HCT116 (cell line): Measurements from ENCODE around the gene CHST9. TPM values are rescaled to one million over a fixed set of nuclear protein-coding genes. Genes with fewer than 3 reads are reported as not detected.

Experiments
- ATAC-seq: fragments of 200-7000 bp; cut with Tn5 transposase; 2 replicates; pipeline ENCODE4 v1.9.1; 2020; ENCODE audit warnings: mild to moderate bottlenecking, moderate library complexity
- BruUV-seq: library from RNA; stranded (reverse); fragments of 400-500 nt; replicated peaks from 2 replicates; lab custom pipeline; 2021; lab: Mats Ljungman, UMichigan
- CTCF ChIA-PET: fragments of 300-600 bp; sonication (Branson Sonifier 250); formaldehyde crosslinking; loops from one replicate; lab custom pipeline; 2021; ENCODE audit warnings: antibody characterized with exemption; lab: Charles Lee
- POLR2A ChIA-PET: fragments of 300-600, 350-600 bp; sonication (Branson Sonifier 250); formaldehyde crosslinking; loops from one replicate; lab custom pipeline; 2021; ENCODE audit warnings: antibody characterized with exemption; lab: Charles Lee
- RAD21 ChIA-PET, 2 experiments: fragments of 300-600 bp; sonication (Branson Sonifier 250); formaldehyde crosslinking; loops; one replicate each; lab custom pipeline; 2023; ENCODE audit warnings: low total read pairs in 2 of 2; ENCODE audit not compliant: uncharacterized antibody in 2 of 2, unreplicated experiment in 2 of 2, low non-redundant PET in 1 of 2; lab: Charles Lee
- DNase-seq: peaks from one replicate; pipeline ENCODE4 v3.0.0-alpha.2; 2010; ENCODE audit warnings: low read depth, low spot score
- H2AFZ ChIP-seq: fragments of 200-600 bp; shearing (Covaris generic), sonication (generic); 2 replicates; pipeline ENCODE4 v1.6.1; 2017; ENCODE audit warnings: low read depth, mixed run types, mixed read lengths, antibody characterized with exemption, low read length; ENCODE audit not compliant: poor library complexity, severe bottlenecking
- H3K27ac ChIP-seq: 2 replicates; pipeline ENCODE4 v1.5.1; 2012; ENCODE audit warnings: low read depth, low read length
- H3K27me3 ChIP-seq: fragments of 200-600 bp; sonication (generic); 2 replicates; pipeline ENCODE4 v1.6.1; 2016; ENCODE audit warnings: mixed run types, low read length, mixed read lengths; ENCODE audit not compliant: insufficient read depth
- H3K36me3 ChIP-seq, 2 experiments: fragments of 200-500 bp in 1 of 2; fragments of 200-600 bp in 1 of 2; sonication (Bioruptor generic) in 1 of 2; sonication (generic) in 1 of 2; 2 replicates each; pipeline versions ENCODE4 v1.5.1 to v1.6.1; 2014 to 2016; ENCODE audit warnings: low read length in 2 of 2, inconsistent platforms in 1 of 2, mixed read lengths in 1 of 2, mixed run types in 1 of 2; ENCODE audit not compliant: insufficient read depth in 2 of 2, control insufficient read depth in 1 of 2
- H3K4me1 ChIP-seq, 2 experiments: fragments of 200-600 bp in 1 of 2; sonication (generic) in 1 of 2; 2 replicates each; pipeline versions ENCODE4 v1.5.1 to v1.6.1; 2012 to 2017; ENCODE audit warnings: low read length in 2 of 2, inconsistent platforms in 1 of 2, mild to moderate bottlenecking in 1 of 2, mixed read lengths in 1 of 2, mixed run types in 1 of 2, moderate library complexity in 1 of 2; ENCODE audit not compliant: insufficient read depth in 2 of 2, control insufficient read depth in 1 of 2
- H3K4me2 ChIP-seq: fragments of 200-600 bp; sonication (generic); 2 replicates; pipeline ENCODE4 v1.6.1; 2017; ENCODE audit warnings: mixed run types, low read length, mixed read lengths
- H3K4me3 ChIP-seq, 2 experiments: fragments of 200-600 bp in 1 of 2; sonication (generic) in 1 of 2; replicated peaks in 1 of 2; 2 replicates each; pipeline ENCODE4 v1.5.1; 2011 to 2016; ENCODE audit warnings: low read length in 2 of 2, control low read depth in 1 of 2, low read depth in 1 of 2, mild to moderate bottlenecking in 1 of 2, mixed read lengths in 1 of 2, mixed run types in 1 of 2
- H3K79me2 ChIP-seq: fragments of 200-600 bp; sonication (generic); 2 replicates; pipeline ENCODE4 v1.6.1; 2017; ENCODE audit warnings: mild to moderate bottlenecking, mixed run types, low read length, moderate library complexity, mixed read lengths; ENCODE audit not compliant: insufficient read depth
- H3K9ac ChIP-seq: fragments of 200-600 bp; sonication (generic); 2 replicates; pipeline ENCODE4 v1.6.1; 2016; ENCODE audit warnings: low read length, mixed read lengths
- H3K9me2 ChIP-seq: fragments of 200-600 bp; sonication (generic), shearing (Covaris generic); 2 replicates; pipeline ENCODE4 v1.6.1; 2017; ENCODE audit warnings: mixed run types, mild to moderate bottlenecking, moderate library complexity; ENCODE audit not compliant: insufficient read depth
- H3K9me3 ChIP-seq, 2 experiments: fragments of 200-500 bp in 1 of 2; fragments of 200-600 bp in 1 of 2; sonication (Bioruptor generic) in 1 of 2; sonication (generic) in 1 of 2; 2 replicates each; pipeline ENCODE4 v1.6.1; 2014 to 2017; ENCODE audit warnings: low read length in 2 of 2, mixed read lengths in 2 of 2, inconsistent platforms in 1 of 2, low read depth in 1 of 2, mild to moderate bottlenecking in 1 of 2, mixed run types in 1 of 2, moderate library complexity in 1 of 2; ENCODE audit not compliant: control insufficient read depth in 1 of 2, insufficient read depth in 1 of 2
- H4K20me1 ChIP-seq: fragments of 200-600 bp; sonication (generic), shearing (Covaris generic); 2 replicates; pipeline ENCODE4 v1.6.1; 2017; ENCODE audit warnings: mixed run types, mild to moderate bottlenecking, moderate library complexity; ENCODE audit not compliant: insufficient read depth
- CEBPB ChIP-seq: IDR thresholded peaks from 2 replicates; pipeline ENCODE4 v1.6.1; 2012; ENCODE audit warnings: low read depth
- EZH2 ChIP-seq: fragments of 200-600 bp; sonication (generic); IDR thresholded peaks from 2 replicates; pipeline ENCODE4 v1.6.1; 2017; ENCODE audit warnings: antibody characterized with exemption, mixed run types
- EZH2phosphoT487 ChIP-seq: fragments of 200-600 bp; IDR thresholded peaks from 2 replicates; pipeline ENCODE4 v1.6.1; 2018; ENCODE audit warnings: antibody characterized with exemption, borderline replicate concordance
- FOSL1 ChIP-seq: IDR thresholded peaks from 2 replicates; pipeline ENCODE4 v1.6.1; 2012; ENCODE audit warnings: low read depth
- JUND ChIP-seq: IDR thresholded peaks from 2 replicates; pipeline ENCODE4 v1.6.1; 2012
- POLR2A ChIP-seq: IDR thresholded peaks from 2 replicates; pipeline ENCODE4 v1.7.0; 2011; ENCODE audit warnings: borderline replicate concordance; ENCODE audit not compliant: insufficient read depth, insufficient read length; ENCODE audit errors: extremely low read depth
- POLR2AphosphoS5 ChIP-seq: IDR thresholded peaks from 2 replicates; pipeline ENCODE4 v1.6.1; 2011; ENCODE audit warnings: mild to moderate bottlenecking, low read depth, low read length, moderate library complexity
- RAD21 ChIP-seq: IDR thresholded peaks from 2 replicates; pipeline ENCODE4 v1.6.1; 2012; ENCODE audit warnings: low read depth, mild to moderate bottlenecking
- SRF ChIP-seq: IDR thresholded peaks from 2 replicates; pipeline ENCODE4 v1.6.1; 2012; ENCODE audit warnings: low read depth
- TCF7L2 ChIP-seq: IDR thresholded peaks from 2 replicates; pipeline ENCODE4 v1.7.0; 2011; ENCODE audit warnings: borderline replicate concordance, inconsistent platforms; ENCODE audit not compliant: insufficient read depth, insufficient read length; ENCODE audit errors: extremely low read depth
- YY1 ChIP-seq: IDR thresholded peaks from 2 replicates; pipeline ENCODE4 v1.6.1; 2011; ENCODE audit warnings: low read length, low read depth, moderate library complexity, mild to moderate bottlenecking; ENCODE audit not compliant: insufficient replicate concordance; ENCODE audit errors: extremely low read depth
- ZFX ChIP-seq: fragments of 450-650 bp; IDR thresholded peaks from 2 replicates; pipeline ENCODE4 v1.6.1; 2017
- ZNF274 ChIP-seq: fragments of 200-500 bp; sonication (Bioruptor generic); IDR thresholded peaks from 2 replicates; pipeline ENCODE4 v1.6.1; 2014; ENCODE audit warnings: mild to moderate bottlenecking, low read depth, low read length, inconsistent platforms
- intact Hi-C: fragments of 100-400 bp; cut with micrococcal nuclease; formaldehyde crosslinking; loops from 2 replicates; pipeline ENCODE4 v1.10.0; 2022
- total RNA-seq: library from RNA; stranded (reverse); gene quantifications from one replicate; pipeline ENCODE4 v1.2.1, GENCODE V29; 2021; ENCODE audit not compliant: unreplicated experiment
- TF ChIP-seq, protein P1 (sequence below): IDR thresholded peaks from 2 replicates; pipeline ENCODE4 v1.6.1; 2012; ENCODE audit warnings: low read depth
- TF ChIP-seq, protein P2 (sequence below), 3 experiments: fragments of 200-600 bp in 1 of 3; sonication (generic) in 1 of 3; IDR thresholded peaks in 2 of 3; conservative IDR thresholded peaks in 1 of 3; 2 replicates each; pipeline ENCODE4 v1.5.1; 2012 to 2017; ENCODE audit warnings: low read depth in 2 of 3, low read length in 2 of 3, antibody characterized with exemption in 1 of 3, borderline replicate concordance in 1 of 3, control low read depth in 1 of 3, mild to moderate bottlenecking in 1 of 3, mixed read lengths in 1 of 3, mixed run types in 1 of 3, moderate library complexity in 1 of 3; ENCODE audit not compliant: insufficient read depth in 1 of 3

CHST9 gene
- total RNA-seq, 1 experiment from 2014 or later, result not detected

DNA sequence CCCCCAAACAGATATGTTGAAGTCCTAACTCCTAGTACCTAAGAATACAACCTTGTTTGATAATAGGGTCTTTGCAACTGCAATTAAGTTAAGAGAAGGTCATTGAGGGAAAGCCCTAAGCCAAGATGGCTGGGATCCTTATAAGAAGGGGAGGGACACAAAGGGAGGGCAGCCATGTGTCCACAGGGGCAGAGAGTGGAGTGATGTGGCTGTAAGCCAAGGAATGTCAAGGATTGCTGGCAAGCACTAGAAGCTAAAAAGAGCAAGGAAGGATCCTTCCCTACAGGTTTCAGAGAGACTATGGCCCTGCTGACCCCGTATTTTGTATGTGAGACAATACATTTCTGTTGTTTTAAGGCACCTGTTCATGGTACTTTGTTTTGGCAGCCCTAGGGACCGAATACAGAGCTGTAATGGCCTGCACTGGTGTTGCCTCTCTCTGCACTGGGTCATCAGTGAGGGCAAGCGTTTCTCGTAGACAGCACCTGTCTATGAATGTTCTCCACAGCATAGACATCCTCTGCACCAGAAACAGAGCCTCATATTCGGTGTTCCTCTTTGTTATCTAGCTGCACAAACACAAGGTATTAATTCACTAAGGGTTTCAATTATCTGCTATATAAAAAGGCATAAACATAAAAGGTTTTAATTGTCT is 244.2 kb downstream of the CHST9 start:
- Histone ChIP-seq H3K36me3 (no peaks in the 10 kb centered on the region), H3K4me1 (no peaks in the 10 kb centered on the region), H4K20me1 (no peaks in the 10 kb centered on the region), H3K9me3 (no peaks in the 10 kb centered on the region), H3K4me2 (no peak overlapping the region), H2AFZ (no peak overlapping the region), H3K27me3 (peaks cover 7% of the 10 kb centered on the region; the same call in 1 of the 2 replicates), H3K4me3 (no peak overlapping the region), H3K79me2 (no peaks in the 10 kb centered on the region), H3K9ac (no peak overlapping the region), H3K9me2 (no peaks in the 10 kb centered on the region), H3K27ac (no peak overlapping the region)
- RAD21 ChIA-PET, result no interaction called here
- intact Hi-C loops, result no loop called here
- no TSS peak for BruUV-seq
- no peak for ATAC-seq
- POLR2A ChIA-PET, result no interaction called here
- CTCF ChIA-PET, result no interaction called here
- no peak for DNase-seq
- TF ChIP-seq CEBPB (no peak), ZNF274 (no peak), EZH2phosphoT487 (no peak)
- TF ChIP-seq, protein P1, sequence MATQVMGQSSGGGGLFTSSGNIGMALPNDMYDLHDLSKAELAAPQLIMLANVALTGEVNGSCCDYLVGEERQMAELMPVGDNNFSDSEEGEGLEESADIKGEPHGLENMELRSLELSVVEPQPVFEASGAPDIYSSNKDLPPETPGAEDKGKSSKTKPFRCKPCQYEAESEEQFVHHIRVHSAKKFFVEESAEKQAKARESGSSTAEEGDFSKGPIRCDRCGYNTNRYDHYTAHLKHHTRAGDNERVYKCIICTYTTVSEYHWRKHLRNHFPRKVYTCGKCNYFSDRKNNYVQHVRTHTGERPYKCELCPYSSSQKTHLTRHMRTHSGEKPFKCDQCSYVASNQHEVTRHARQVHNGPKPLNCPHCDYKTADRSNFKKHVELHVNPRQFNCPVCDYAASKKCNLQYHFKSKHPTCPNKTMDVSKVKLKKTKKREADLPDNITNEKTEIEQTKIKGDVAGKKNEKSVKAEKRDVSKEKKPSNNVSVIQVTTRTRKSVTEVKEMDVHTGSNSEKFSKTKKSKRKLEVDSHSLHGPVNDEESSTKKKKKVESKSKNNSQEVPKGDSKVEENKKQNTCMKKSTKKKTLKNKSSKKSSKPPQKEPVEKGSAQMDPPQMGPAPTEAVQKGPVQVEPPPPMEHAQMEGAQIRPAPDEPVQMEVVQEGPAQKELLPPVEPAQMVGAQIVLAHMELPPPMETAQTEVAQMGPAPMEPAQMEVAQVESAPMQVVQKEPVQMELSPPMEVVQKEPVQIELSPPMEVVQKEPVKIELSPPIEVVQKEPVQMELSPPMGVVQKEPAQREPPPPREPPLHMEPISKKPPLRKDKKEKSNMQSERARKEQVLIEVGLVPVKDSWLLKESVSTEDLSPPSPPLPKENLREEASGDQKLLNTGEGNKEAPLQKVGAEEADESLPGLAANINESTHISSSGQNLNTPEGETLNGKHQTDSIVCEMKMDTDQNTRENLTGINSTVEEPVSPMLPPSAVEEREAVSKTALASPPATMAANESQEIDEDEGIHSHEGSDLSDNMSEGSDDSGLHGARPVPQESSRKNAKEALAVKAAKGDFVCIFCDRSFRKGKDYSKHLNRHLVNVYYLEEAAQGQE, result no peak

DNA sequence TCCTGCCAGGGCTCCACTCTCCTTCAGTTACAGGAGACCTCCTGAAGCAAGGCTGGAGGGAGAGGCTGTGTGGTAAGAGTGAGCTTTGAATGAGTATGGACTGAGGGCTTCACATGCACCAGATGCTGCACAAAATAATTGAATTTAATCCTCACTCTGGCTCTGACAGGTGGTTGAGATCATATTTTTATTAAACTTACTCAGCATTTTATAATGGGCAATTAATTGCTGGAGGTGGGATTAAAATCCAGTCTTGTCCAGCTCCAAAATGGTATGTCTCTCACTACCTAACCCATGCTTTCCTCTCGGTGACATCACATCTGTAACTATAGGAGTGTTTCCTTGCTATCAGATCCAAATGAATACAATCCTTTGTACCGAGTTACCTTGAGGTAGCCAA is 253.4 kb downstream of the CHST9 start:
- ChIA-PET POLR2A (no interaction called here), RAD21 (no interaction called here), CTCF (no interaction called here)
- BruUV-seq, result no TSS peak
- Histone ChIP-seq H3K9me3 (no peaks in the 10 kb centered on the region), H3K79me2 (no peaks in the 10 kb centered on the region), H4K20me1 (no peaks in the 10 kb centered on the region), H3K9ac (no peak overlapping the region), H3K27me3 (no peaks in the 10 kb centered on the region; the same call in 1 of the 2 replicates), H3K4me2 (no peak overlapping the region), H3K27ac (no peak overlapping the region), H3K9me2 (no peaks in the 10 kb centered on the region), H3K4me3 (no peak overlapping the region), H3K4me1 (no peaks in the 10 kb centered on the region), H3K36me3 (no peaks in the 10 kb centered on the region), H2AFZ (no peak overlapping the region)
- DNase-seq, result no peak
- intact Hi-C loops, result no loop called here
- no peak for ATAC-seq
- TF ChIP-seq ZNF274 (no peak), TCF7L2 (no peak), POLR2A (no peak), POLR2AphosphoS5 (no peak), CEBPB (no peak), ZFX (no peak), YY1 (no peak), EZH2phosphoT487 (no peak), RAD21 (no peak), EZH2 (no peak), JUND (no peak), SRF (no peak), FOSL1 (no peak)
- TF ChIP-seq, protein P2, sequence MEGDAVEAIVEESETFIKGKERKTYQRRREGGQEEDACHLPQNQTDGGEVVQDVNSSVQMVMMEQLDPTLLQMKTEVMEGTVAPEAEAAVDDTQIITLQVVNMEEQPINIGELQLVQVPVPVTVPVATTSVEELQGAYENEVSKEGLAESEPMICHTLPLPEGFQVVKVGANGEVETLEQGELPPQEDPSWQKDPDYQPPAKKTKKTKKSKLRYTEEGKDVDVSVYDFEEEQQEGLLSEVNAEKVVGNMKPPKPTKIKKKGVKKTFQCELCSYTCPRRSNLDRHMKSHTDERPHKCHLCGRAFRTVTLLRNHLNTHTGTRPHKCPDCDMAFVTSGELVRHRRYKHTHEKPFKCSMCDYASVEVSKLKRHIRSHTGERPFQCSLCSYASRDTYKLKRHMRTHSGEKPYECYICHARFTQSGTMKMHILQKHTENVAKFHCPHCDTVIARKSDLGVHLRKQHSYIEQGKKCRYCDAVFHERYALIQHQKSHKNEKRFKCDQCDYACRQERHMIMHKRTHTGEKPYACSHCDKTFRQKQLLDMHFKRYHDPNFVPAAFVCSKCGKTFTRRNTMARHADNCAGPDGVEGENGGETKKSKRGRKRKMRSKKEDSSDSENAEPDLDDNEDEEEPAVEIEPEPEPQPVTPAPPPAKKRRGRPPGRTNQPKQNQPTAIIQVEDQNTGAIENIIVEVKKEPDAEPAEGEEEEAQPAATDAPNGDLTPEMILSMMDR (IDR thresholded peaks at IDR 0.05 in 2 of 3, conservative IDR thresholded peaks at IDR 0.05 in 1 of 3; ENCODE audit: borderline replicate concordance in 1 of 3, insufficient read depth in 1 of 3, low read depth in 2 of 3, low read length in 2 of 3), result no peak
